Neural progenitor cell (in vitro differentiated cells): ENCODE measurements around the gene C1QA.

Experiments
- CTCF ChIP-seq: fragments of 200-600 bp; sonication (generic); IDR thresholded peaks from 2 replicates; pipeline ENCODE4 v1.5.1; 2017; ENCODE audit warnings: antibody characterized with exemption, mild to moderate bottlenecking
- EZH2 ChIP-seq: fragments of 200-600 bp; sonication (generic); IDR thresholded peaks from 2 replicates; pipeline ENCODE4 v1.6.1; 2017; ENCODE audit warnings: antibody characterized with exemption, mild to moderate bottlenecking, moderate library complexity

GRCh38 chr1:22592919-22593790 lies 43.3 kb upstream of the C1QA start:
- TF ChIP-seq CTCF (no peak), EZH2 (no peak)
